Measurements from ENCODE around the gene R3HDM4.

R3HDM4 gene

GRCh38 chr19:872266-872951 lies 40.6 kb downstream of the R3HDM4 start:
- peak; percentile 90 for DNase-seq

GRCh38 chr19:871446-872265 lies 41.4 kb downstream of the R3HDM4 start:
- DNase-seq, result no peak

DNA sequence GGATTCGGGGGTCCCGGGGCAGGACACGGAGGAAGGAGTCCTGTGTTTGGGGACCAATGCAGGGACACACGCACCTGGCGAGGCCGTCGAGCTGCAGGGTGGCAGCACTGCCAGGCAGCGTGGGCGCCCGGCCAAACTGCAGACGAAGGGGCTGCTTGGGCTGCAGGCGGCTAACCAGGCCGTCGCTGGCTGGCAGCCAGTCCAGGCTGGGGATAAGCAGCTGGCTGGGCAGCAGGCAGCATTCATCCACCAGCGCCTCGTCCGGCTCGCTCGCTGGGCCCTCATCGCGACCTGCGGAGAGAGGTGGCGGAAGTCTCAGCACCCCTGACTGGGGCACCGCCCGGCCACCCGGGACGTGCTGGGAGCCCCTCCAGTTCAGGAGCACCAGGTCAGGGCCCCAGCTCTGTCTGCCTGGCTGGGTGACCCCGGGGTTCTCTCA lies 42.0 kb downstream of the R3HDM4 start:
- DNase-seq, result no peak

DNA sequence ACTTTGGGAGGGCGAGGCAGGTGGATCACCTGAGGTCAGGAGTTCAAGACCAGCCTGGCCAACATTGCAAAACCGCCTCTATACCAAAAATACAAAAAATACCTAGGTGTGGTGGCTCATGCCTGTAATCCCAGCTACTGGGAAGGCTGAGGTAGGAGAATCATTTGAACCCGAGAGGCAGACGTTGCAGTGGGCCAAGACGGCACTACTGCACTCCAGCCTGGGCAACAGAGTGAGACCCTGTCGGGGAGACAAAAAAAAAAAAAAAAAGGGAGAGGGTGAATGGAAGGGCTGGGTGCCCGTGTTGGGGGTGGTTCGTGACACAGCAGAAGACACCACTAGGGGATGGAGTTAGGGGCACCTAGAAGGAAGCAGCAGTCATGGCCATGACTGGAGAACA lies 42.7 kb downstream of the R3HDM4 start:
- DNase-seq, result no peak

GRCh38 chr19:869245-870177 lies 43.5 kb downstream of the R3HDM4 start:
- peak; percentile 73 for DNase-seq

GRCh38 chr19:868458-869244 lies 44.4 kb downstream of the R3HDM4 start:
- no peak for DNase-seq

- no peak for DNase-seq
These were observed 45.1 kb downstream of the R3HDM4 start for GRCh38 chr19:867855-868457.

GRCh38 chr19:867301-867793 lies 45.7 kb downstream of the R3HDM4 start:
- no peak for DNase-seq

DNA sequence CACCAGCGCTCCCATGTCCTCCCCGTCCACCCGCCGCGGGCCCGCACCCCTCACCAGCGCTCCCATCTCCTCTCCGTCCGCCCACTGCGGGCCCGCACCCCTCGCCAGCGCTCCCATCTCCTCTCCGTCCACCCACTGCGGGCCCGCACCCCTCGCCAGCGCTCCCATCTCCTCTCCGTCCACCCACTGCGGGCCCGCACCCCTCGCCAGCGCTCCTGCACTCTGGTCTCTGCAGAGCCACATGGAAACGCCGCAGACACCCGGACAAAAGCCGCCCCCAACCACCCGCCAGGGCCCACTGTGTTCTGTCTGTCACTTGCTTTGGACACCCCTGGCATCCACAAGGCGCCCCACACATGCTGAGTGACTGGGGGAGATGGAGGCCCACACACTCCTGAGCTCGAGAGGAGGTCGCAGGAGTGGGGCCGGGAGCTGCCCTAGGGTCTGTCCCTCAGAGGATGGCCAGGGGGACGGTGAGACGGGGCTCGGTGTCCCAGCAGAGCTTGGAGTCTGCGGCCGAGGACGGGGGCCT lies 46.2 kb downstream of the R3HDM4 start:
- DNase-seq, result no peak

DNA sequence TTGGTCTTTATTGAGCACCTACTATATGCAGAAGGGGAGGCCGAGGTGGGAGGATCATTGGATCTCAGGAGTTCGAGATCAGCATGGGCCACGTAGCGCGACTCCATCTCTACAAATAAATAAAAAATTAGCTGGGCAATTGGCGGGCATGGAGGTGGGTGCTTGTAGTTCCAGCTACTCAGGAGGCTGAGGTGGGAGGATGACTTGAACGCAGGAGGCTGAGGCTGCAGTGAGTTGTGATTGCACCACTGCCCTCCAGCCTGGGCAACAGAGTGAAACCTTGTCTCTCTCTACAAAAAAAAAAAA lies 49.8 kb downstream of the R3HDM4 start:
- DNase-seq, result no peak

GRCh38 chr19:862581-863314 lies 50.3 kb downstream of the R3HDM4 start:
- DNase-seq, result peak; percentile 57

GRCh38 chr19:861756-862580 lies 51.1 kb downstream of the R3HDM4 start:
- peak; percentile 78 for DNase-seq

DNA sequence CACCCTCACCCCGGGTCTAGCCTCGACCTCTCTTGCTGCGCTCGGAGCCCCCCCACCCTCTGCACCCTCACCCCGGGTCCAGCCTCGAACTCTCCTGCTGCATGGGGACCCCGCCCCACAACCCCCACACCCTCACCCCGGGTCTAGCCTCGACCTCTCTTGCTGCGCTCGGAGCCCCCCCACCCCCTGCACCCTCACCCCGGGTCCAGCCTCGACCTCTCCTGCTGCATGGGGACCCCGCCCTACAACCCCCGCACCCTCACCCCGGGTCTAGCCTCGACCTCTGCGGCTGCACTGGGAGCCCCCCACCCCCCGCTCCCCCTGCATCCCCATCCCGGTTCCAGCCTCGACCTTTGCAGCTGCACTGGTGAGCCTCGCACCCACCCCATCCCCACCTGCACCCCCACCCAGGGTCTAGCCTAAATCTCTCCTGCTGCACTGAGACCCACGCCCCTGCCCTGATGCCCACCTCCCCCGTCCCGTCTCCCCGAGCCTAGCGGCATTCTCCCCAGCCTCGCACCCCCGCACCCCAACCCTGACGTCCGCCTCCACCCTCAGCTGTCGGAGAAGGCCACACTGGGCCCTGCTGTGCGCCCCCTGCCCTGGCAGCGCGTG lies 51.8 kb downstream of the R3HDM4 start:
- DNase-seq, result no peak

DNA sequence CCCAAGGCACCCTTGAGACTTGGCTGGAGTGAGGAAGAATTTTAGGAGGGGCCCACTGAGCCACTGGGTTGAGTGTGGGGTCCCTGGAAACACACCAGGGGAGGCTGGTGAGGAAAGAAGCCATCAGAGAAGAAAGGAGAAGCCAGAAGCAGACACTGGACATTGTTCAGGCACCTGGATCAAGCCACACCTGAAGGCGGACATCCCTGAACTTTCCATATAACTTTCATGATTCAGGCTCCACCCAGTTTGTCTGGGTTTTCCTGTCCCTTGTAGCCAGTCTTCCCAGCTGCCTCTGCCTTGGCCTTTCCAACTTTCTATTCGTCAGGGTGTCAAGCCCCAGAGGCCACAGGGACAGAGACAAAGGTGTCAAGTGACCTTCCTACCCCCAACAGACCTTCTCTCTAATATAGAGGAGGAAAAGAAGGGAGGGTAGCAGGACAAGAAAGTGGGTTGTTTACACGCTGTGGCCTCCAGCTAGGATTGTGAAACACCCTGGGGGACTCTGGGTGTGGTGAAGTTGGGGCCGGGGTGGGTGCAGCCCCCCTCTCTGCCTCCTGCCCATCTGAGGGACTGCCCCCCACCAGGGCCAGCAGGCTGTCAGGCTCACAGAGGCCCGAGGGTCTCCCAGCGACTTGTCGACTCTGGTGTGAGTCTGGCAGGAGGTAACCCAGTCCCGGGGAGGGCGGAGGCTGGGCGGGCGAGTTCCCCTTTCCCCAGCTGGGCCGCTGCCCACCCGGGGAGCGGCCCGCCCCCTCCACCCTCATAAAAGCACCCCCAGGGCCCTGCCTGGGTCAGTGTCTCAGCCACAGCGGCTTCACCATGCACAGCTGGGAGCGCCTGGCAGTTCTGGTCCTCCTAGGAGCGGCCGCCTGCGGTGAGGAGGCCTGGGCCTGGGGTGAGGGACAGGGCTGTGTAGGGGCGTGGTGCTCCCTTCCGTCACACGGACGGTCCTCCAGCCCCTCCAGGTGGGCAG lies 53.9 kb downstream of the R3HDM4 start, which contains the start of gene CFD:
TSS of gene CFD (plus strand) at position 797 of the 976 bp plus-strand sequence. CDS start at position 823, 26 bp downstream.
- DNase-seq, result peak; percentile 88

DNA sequence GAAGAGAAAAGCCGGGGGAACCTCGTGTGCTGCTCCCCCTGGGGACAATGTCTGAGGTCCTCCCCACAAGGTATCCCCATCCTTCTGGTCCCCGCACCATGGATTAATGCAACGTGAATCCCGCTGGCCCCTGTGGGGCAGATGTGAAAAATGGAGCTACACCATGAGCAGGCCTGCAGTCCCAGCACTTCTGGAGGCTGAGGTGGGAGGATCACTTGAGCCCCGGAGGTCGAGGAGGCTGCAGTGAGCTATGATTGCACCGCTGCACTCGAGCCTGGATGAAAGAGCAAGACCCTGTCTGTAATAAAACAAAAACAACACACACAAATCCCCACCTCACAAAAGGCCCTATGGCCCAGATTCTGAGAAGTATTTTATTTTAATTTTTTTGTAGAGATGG lies 54.7 kb downstream of the R3HDM4 start:
- no peak for DNase-seq

DNA sequence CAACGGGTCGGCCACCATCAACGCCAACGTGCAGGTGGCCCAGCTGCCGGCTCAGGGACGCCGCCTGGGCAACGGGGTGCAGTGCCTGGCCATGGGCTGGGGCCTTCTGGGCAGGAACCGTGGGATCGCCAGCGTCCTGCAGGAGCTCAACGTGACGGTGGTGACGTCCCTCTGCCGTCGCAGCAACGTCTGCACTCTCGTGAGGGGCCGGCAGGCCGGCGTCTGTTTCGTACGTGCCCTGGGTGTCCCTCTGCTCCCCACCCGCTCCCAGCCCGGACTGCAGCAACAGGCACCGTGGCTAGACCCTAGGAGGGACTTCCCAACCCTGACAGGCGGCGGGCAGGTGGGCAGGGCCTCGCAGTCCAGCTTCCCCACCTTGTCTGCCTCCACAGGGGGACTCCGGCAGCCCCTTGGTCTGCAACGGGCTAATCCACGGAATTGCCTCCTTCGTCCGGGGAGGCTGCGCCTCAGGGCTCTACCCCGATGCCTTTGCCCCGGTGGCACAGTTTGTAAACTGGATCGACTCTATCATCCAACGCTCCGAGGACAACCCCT lies 57.4 kb downstream of the R3HDM4 start:
- DNase-seq, result no peak

- DNase-seq, result no peak
These were observed 57.9 kb downstream of the R3HDM4 start for GRCh38 chr19:855142-855541.

DNA sequence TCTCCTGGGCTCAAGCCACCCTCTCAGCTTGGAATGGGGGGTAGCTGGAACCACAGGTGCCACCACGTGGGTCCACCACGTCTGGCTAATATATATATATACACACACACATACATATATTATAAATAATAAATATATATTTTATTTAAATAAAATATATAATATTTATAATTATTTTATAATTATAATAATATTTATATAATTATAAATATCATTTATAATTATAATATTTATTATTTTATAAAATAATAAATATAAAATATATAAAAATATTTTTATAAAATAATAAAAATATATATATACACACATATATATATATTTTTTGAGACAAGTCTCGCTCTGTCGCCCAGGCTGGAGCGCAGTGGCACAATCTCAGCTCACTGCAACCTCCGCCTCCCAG lies 58.5 kb downstream of the R3HDM4 start:
- DNase-seq, result no peak
